OCI-LY1 (cell line): ENCODE results near the gene SLC22A8.
"Not testable (repeated sequence)": the region's sequence is repeated elsewhere in the genome, so short reads cannot be mapped to it uniquely, and the experiment has no call there.

Experiments used
- H2AFZ ChIP-seq: fragments of 200-600 bp; sonication (generic), shearing (Covaris generic); 2 replicates; pipeline ENCODE4 v1.6.0; 2014; ENCODE audit warnings: antibody characterized with exemption, mild to moderate bottlenecking, low read length
- H3F3A ChIP-seq: fragments of 200-600 bp; sonication (generic), shearing (Covaris generic); 2 replicates; pipeline ENCODE4 v1.6.0; 2014; ENCODE audit warnings: mild to moderate bottlenecking, antibody characterized with exemption, low read length, moderate library complexity; ENCODE audit not compliant: insufficient read depth
- H3K27ac ChIP-seq: fragments of 200-600 bp; sonication (generic); 2 replicates; pipeline ENCODE4 v1.5.1; 2014; ENCODE audit warnings: low read length, mixed run types, mild to moderate bottlenecking, low read depth; ENCODE audit not compliant: poor library complexity, severe bottlenecking
- H3K27me3 ChIP-seq: fragments of 200-600 bp; sonication (generic); 2 replicates; pipeline ENCODE4 v1.6.0; 2014; ENCODE audit warnings: antibody characterized with exemption, mild to moderate bottlenecking, low read length, moderate library complexity; ENCODE audit not compliant: insufficient read depth
- H3K36me3 ChIP-seq: fragments of 200-600 bp; sonication (generic); 2 replicates; pipeline ENCODE4 v1.6.1; 2014; ENCODE audit warnings: mild to moderate bottlenecking, antibody characterized with exemption, low read length, moderate library complexity, mixed read lengths; ENCODE audit not compliant: insufficient read depth
- H3K4me1 ChIP-seq: fragments of 200-600 bp; sonication (generic); 2 replicates; pipeline ENCODE4 v1.5.1; 2014; ENCODE audit warnings: mild to moderate bottlenecking, low read length, moderate library complexity; ENCODE audit not compliant: insufficient read depth, severe bottlenecking
- H3K4me2 ChIP-seq: fragments of 200-600 bp; sonication (generic), shearing (Covaris generic); 2 replicates; pipeline ENCODE4 v1.6.1; 2014; ENCODE audit warnings: low read length
- H3K4me3 ChIP-seq: fragments of 200-600 bp; sonication (generic); 2 replicates; pipeline ENCODE4 v1.5.1; 2014; ENCODE audit warnings: low read length, low read depth, mild to moderate bottlenecking, mixed read lengths; ENCODE audit not compliant: poor library complexity, severe bottlenecking
- H3K79me2 ChIP-seq: fragments of 200-600 bp; shearing (Covaris generic); 2 replicates; pipeline ENCODE4 v1.6.1; 2016; ENCODE audit warnings: mixed run types, low read length, mixed read lengths; ENCODE audit not compliant: insufficient read depth
- H3K9ac ChIP-seq: fragments of 200-600 bp; sonication (generic), shearing (Covaris generic); 2 replicates; pipeline ENCODE4 v1.6.1; 2014; ENCODE audit warnings: mild to moderate bottlenecking, low read length, mixed read lengths
- H3K9me2 ChIP-seq: fragments of 200-600 bp; sonication (generic), shearing (Covaris generic); 2 replicates; pipeline ENCODE4 v1.6.1; 2014; ENCODE audit warnings: low read depth, mild to moderate bottlenecking, low read length, mixed read lengths
- H3K9me3 ChIP-seq: fragments of 200-600 bp; shearing (Covaris generic); 2 replicates; pipeline ENCODE4 v1.6.1; 2014; ENCODE audit warnings: low read length, mixed read lengths
- H4K20me1 ChIP-seq: fragments of 200-600 bp; sonication (generic), shearing (Covaris generic); 2 replicates; pipeline ENCODE4 v1.6.0; 2016; ENCODE audit warnings: mild to moderate bottlenecking, low read length; ENCODE audit not compliant: insufficient read depth
- CTCF ChIP-seq: fragments of 200-600 bp; sonication (generic), shearing (Covaris generic); IDR thresholded peaks from 2 replicates; pipeline ENCODE4 v1.5.1; 2017; ENCODE audit warnings: mild to moderate bottlenecking, antibody characterized with exemption, low read length, moderate library complexity, mixed read lengths
- EZH2 ChIP-seq: fragments of 200-600 bp; sonication (generic), shearing (Covaris generic); IDR thresholded peaks from 2 replicates; pipeline ENCODE4 v1.8.0; 2017; ENCODE audit warnings: borderline replicate concordance, mixed run types, mild to moderate bottlenecking, antibody characterized with exemption, low read length, moderate library complexity, mixed read lengths

The SLC22A8 gene

GRCh38 chr11:62948765-62949320 is 66.8 kb downstream of the SLC22A8 start:
- no peak overlapping the region for H2AFZ ChIP-seq
- H3F3A ChIP-seq: no peaks in the 10 kb centered on the region
- H3K4me1 ChIP-seq: no peaks in the 10 kb centered on the region
- TF ChIP-seq EZH2 (no peak), CTCF (no peak)
- no peaks in the 10 kb centered on the region for H3K36me3 ChIP-seq
- H3K4me3 ChIP-seq: no peak overlapping the region
- H3K27ac ChIP-seq: no peak overlapping the region
- H3K4me2 ChIP-seq: no peak overlapping the region
- H3K9ac ChIP-seq: no peak overlapping the region
- H3K9me2 ChIP-seq: no peaks in the 10 kb centered on the region
- H3K9me3 ChIP-seq: no peaks in the 10 kb centered on the region
- no peaks in the 10 kb centered on the region for H3K79me2 ChIP-seq
- H3K27me3 ChIP-seq: no peaks in the 10 kb centered on the region; the same call in 1 of the 2 replicates
- no peaks in the 10 kb centered on the region for H4K20me1 ChIP-seq

- H3F3A ChIP-seq, H2AFZ ChIP-seq: not testable (repeated sequence)
Measured at GRCh38 chr11:62945538-62945937, 70.1 kb downstream of the SLC22A8 start.

More at GRCh38 chr11:62945538-62945937, 70.1 kb downstream of the SLC22A8 start:
- H3K27me3 ChIP-seq, H3K9ac ChIP-seq, H3K4me2 ChIP-seq, H3K9me3 ChIP-seq, H3K36me3 ChIP-seq, H3K4me1 ChIP-seq, H4K20me1 ChIP-seq, H3K4me3 ChIP-seq, H3K79me2 ChIP-seq, H3K9me2 ChIP-seq, H3K27ac ChIP-seq: not testable (repeated sequence)
